Endothelial cell of umbilical vein (primary cell): ENCODE data around the gene DGCR8.

Source experiments
- GATA2 ChIP-seq: IDR thresholded peaks from 2 replicates; pipeline ENCODE4 v1.7.0; 2011; ENCODE audit warnings: low read depth, mild to moderate bottlenecking, moderate library complexity, mixed read lengths, low read length; ENCODE audit not compliant: insufficient read length, insufficient read depth
- MYC ChIP-seq: IDR thresholded peaks from one replicate; pipeline ENCODE4 v1.6.1; 2011; ENCODE audit warnings: mild to moderate bottlenecking, low read depth, low read length
- POLR2A ChIP-seq: IDR thresholded peaks from 2 replicates; pipeline ENCODE4 v1.6.1; 2012; ENCODE audit warnings: low read depth, mild to moderate bottlenecking, control low read depth, low read length
- TF ChIP-seq, protein P1 (sequence below), 2 donors: IDR thresholded peaks; 1 replicate in 1 of 2; 2 replicates in 1 of 2; pipeline ENCODE4 v1.5.1; 2011; ENCODE audit warnings: low read length in 2 of 2, mild to moderate bottlenecking in 2 of 2, moderate library complexity in 2 of 2, control low read depth in 1 of 2, inconsistent platforms in 1 of 2, low read depth in 1 of 2; ENCODE audit not compliant: insufficient read depth in 1 of 2; ENCODE audit errors: extremely low read depth in 1 of 2
- TF ChIP-seq, protein P2 (sequence below): IDR thresholded peaks from 2 replicates; pipeline ENCODE4 v1.6.1; 2011; ENCODE audit not compliant: insufficient read depth, insufficient read length

DNA sequence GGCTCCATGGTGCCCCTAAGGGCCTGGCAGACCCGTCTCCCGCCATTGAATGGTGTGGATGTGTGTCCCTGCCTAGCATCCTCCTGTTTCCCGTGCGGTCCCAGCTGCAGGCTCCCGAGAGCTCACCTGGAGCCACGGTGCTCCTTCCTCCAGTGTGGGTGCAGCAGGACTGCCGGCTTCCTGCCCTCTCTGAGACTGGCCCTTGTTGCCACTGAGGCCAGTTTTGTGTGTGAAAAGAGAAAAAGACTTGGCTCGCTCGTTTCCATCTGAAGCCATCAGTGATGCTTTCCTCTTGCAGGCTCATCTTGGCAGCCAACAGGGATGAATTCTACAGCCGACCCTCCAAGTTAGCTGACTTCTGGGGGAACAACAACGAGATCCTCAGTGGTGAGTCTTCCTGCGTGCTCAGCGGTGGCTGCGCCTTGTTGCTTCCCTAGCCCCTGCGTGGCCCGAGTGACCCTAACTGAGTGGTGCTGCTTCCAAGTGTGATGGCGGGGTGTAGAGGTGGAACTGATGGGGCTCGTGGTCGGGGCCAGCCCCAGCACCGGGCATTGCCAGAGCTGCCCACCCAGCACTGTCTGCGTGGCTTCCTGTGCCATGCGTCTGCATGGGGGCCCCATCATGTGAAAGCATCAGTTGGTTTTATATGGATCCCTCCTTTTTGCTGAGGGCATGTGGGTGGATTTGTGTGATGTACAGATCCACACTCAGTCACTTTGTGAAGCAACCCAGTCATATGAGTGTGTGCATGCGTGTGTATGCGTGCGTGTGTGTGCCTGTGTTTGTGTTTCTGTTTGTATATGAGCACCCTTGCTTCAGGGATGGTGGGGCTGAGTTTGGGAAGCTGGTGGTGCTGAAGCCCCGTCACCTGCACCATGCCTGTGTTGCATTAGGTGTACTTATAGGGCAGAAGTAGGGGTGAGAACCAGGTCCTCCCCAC, 36.7 kb upstream of the DGCR8 start:
- TF ChIP-seq, protein P1, sequence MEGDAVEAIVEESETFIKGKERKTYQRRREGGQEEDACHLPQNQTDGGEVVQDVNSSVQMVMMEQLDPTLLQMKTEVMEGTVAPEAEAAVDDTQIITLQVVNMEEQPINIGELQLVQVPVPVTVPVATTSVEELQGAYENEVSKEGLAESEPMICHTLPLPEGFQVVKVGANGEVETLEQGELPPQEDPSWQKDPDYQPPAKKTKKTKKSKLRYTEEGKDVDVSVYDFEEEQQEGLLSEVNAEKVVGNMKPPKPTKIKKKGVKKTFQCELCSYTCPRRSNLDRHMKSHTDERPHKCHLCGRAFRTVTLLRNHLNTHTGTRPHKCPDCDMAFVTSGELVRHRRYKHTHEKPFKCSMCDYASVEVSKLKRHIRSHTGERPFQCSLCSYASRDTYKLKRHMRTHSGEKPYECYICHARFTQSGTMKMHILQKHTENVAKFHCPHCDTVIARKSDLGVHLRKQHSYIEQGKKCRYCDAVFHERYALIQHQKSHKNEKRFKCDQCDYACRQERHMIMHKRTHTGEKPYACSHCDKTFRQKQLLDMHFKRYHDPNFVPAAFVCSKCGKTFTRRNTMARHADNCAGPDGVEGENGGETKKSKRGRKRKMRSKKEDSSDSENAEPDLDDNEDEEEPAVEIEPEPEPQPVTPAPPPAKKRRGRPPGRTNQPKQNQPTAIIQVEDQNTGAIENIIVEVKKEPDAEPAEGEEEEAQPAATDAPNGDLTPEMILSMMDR (IDR thresholded peaks at IDR 0.05; ENCODE audit: extremely low read depth in 1 of 2, insufficient read depth in 1 of 2, low read depth in 1 of 2, low read length in 2 of 2): no peak
- TF ChIP-seq MYC (no peak), POLR2A (no peak), GATA2 (no peak)
- TF ChIP-seq, protein P2, sequence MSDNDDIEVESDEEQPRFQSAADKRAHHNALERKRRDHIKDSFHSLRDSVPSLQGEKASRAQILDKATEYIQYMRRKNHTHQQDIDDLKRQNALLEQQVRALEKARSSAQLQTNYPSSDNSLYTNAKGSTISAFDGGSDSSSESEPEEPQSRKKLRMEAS: no peak
